HG03159 (cell line): ENCODE results near the gene LURAP1L.

Experiments
- ATAC-seq: cut with Tn5 transposase; IDR thresholded peaks from one replicate; pipeline ENCODE4 v1.9.1; 2021; ENCODE audit warnings: mild to moderate bottlenecking, moderate library complexity; ENCODE audit not compliant: unreplicated experiment

LURAP1L gene

DNA sequence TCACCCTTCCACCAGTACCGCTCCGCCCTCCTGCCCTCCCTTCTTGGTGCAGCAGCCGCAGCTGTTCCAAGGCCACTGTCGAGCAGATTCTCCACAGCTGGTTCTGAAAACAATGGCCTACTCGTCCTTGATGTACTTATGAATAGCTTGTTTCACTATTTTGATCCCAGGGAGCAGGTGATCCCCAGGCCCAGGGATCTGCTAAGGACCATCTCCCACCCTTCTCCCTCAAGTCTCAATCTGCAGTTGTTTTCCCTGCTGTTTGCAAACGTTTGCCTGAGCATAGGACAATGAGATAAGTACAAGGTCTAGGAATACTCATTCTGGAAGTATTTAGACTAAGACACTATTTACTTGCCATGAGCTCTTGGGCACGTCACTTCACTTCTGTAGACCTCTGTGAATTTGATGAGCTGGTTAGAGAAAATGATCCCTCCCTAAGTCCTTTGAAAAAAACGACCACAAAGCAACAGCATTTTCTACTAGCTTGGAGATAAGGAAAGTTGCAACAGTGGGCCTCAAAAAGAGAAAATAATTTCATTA is 1.8 kb downstream of the LURAP1L start:
- ATAC-seq, result no peak

DNA sequence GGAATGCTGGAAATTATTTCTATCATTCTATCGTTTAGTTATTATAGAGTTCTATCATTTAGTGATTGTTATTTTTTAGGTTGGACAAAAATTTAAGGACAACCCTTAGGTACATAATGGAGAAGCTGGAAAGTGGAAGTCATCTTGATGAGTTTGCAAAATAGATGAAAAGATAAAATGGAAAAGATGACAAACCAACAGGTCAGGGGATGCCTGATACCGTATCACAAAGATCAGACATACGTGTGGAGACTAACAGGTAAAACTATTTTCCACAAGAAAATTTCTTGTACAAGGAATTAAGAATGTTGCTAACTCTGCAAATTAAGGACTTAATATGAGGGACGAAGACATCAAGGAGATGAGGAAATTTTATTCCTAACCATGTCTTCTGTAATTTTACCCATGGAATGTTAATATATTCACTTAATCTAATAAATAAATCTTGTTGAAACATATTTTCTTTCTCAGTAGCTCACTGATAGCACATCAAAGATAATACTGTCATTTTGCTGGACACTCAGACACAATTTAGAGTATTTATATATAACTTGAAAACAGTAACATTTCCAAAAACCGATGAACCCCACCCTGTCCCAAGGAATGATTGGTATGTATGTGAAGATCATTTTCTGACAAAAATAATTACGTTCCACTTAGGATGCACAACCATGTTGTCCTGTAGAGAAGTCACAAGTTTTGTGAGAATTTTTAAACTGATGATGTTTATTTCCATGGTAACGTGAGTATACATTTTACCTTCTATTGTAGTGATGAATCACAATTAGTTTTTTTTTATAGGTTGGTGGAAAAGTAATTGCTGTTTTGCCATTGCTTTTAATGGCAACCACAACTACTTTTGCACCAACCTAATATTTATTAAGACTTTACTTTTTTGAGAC is 2.6 kb downstream of the LURAP1L start:
- ATAC-seq, result no peak

DNA sequence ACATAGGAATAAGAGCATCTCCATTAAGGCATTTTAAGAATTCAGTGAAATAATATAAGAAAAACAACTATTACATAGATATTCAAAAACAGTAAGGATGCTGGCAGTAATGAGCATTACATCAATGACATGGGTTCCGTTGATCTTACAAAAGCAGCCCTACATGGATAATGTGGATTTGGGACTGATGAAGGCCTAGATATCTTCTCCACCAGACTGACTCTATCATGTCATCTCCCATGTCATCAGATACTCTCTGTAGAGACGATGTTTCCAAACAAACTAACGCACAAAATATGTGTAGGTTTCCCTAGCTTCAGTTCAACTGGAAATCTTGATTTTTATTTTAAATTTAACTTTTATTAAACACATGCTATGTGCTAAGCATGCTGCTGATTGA is 3.6 kb downstream of the LURAP1L start:
- ATAC-seq, result no peak

DNA sequence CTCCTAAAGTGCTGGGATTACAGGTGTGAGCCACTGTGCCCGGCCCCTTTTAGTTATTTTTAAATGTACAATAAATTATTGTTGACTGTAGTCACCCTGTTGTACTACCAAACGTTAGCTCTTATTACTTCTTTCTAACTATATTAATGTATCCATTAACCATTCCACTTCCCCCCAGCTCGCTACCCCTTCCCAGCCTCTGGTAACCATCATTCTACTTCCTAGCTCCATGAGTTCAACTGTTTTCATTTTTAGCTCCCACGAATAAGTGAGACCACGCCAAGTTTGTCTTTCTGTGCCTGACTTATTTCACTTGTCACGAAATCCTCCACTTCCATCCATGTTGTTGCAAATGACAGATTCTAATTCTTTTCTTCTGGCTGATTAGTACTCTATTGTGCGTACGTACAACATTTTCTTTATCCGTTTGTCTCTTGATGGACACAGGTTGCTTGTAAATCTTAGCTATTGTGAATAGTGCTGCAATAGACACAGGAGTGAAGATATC is 6.5 kb downstream of the LURAP1L start:
- no peak for ATAC-seq

DNA sequence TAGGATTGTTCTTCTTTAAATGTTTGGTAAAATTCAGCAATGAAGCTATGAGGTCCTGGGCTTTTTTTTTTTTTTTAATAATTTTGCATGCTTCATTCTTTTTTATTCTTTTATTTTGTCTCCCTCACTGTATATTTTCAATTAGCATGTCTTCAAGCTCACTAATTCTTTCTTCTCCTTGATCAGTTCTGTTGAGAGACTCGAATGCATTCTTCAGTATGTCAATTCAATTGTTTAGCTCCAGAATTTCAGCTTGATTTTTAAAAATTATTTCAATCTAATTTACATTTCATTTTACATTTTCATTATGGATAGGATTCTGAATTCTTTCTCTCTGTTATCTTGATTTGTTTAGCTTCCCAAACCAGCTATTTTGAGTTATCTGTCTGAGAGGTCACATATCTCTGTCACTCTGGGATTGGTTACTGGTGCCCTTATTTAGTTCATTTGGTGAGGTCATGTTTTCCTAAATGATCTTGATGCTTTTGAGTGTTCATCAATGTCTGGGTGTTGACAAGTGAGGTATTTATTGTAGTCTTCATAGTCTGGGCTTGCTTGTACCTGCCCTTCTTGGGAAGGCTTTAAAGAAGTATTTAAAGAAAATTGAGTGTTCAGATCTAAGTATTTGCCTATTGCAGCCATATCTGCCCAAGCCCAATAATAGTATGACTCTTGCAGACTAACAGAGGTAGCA is 9.1 kb downstream of the LURAP1L start:
- no peak for ATAC-seq

DNA sequence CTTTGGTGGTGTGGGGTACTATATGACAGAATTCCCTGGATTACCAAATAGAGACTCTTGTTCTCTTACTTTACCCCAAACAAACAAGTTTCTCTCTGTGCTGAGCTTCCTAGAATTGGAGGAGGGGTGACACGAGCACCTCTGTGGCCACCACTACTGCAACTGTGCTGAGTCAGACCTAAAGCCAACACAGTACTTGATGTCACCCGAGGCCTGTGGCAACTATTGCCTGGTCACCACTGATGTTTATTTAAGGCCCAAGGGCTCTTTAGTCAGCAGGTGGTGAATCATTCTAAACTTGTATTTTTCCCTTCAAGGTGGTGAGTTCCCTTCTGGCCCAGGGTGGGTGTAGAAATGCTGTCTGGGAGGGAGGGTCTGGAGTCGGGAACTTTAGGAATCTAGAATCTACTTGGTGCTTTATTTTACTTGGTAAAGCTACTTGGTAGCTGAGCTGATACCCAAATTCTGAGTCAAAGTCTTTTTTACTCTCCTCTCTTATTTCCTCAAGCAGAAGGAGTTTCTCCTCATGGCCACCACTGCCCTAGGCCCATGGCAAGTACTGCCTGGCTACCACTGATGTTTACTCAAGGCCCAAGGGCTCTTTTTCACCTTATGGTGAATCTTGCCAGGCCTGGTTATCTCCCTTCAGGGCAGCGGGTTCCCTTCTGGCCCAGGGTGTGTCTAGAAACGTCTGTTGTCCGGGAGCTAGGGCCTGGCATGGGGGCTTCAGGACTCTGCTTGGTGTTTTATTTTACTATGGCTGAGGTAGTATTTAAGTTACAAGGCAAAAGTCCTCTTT is 9.8 kb downstream of the LURAP1L start:
- ATAC-seq, result peak; percentile 80

DNA sequence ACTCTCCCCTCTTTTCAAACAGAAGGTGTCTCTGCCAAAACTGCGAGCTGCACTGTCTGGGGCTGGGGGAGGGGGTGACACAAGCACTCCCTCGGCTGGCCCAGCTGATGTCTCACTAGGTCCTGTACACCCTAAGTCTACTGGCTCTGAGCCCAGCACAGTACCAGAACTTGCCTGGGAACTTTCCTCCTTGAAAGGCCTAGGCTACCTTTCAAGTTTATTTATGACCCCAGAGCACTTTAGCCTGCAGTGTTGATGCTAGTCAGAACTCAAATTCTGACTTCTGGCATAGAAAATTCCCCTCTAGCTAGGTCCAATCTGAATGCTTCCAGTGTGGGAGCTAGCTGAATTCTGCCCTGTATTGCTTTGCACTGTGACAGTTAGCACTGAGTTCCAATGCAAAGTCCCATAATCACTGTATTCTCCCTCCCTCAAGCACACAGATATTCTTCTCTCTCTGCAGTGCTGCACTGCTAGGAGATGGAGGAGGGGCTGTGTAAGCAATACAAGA is 10.5 kb downstream of the LURAP1L start:
- ATAC-seq, result no peak

DNA sequence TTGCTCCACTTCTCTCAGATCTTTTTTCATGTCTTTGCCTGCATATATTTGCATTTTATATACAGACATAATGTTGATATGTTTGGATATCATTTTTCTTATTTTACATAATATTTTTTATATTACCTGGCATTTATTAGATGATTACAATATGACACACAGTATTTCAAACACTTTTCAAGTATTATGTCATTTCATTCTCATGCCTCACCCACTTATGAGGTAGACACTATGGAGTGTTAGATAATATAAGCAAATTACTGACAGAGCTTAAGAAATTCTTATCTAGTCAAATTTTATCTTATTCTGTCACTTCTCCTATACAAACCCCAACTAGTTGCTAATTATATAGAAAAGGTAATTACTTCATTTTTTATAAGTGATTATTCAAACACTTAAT is 11.1 kb downstream of the LURAP1L start:
- ATAC-seq, result no peak

DNA sequence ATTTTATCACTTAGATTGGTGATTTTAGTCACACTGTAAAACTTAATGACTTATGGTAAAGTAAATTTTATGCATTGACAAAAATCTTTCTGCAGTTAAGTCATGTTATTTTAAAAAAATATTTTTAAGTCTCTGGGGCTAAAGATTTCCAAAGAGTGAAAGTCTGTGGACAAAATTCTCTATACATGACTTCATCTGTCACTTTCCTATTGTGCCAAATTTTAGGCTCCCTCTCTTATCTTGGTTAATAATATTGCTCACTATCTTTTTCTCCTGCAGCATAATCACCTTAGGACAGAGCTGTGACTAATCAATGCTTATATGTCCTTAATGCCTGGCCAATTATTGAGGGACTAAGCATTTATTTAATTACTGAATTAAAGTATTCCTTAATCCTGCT is 15.2 kb downstream of the LURAP1L start:
- no peak for ATAC-seq

DNA sequence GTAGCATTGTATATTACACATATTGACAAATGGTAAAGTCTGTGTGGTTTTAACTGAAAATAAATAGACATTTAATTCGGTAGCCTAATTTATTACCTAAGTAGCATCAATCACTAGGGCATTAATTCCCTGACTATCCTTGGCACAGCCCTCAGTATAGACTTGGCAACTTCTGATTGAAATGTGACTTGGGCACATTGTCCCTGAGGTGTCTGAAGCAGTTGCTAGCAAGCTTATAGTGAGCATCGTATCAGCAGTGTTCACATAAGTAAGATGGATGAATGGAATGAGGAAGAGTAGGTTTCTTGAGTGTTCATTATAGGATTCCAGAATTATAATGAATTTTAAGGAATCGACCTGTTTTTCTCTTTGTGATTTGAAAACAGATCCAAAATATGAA is 16.1 kb downstream of the LURAP1L start:
- ATAC-seq, result no peak

DNA sequence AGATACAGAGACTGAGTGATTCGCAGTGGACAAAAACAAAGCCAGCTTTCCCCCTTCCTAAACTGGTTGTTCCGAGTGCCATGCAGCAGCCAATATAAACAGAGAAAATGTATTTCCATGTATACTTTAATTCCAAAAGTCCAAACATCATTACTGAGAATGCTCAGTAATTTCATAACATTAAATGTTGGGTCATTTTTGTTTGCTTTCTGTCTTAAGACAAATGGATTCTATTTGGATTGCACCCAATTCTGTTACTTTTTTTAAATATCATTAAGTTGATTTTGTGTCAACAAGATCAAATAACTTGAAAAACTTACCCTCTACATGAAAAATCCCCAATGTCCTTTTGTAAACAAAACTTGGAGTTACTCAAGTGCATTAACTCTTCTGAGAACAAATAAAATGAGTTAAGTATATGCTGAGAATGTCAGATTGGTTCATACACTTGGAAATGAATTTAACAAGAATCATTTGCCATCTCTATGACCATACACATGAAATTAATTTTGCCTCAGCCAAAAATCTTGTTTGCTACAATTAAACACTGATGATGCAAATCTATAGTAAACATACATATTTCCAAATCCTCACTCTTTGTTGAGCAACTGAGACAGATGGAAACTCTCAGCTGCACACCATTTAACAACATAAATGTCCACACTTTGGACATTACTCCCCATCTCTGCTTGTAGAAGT is 19.4 kb downstream of the LURAP1L start:
- ATAC-seq, result no peak

DNA sequence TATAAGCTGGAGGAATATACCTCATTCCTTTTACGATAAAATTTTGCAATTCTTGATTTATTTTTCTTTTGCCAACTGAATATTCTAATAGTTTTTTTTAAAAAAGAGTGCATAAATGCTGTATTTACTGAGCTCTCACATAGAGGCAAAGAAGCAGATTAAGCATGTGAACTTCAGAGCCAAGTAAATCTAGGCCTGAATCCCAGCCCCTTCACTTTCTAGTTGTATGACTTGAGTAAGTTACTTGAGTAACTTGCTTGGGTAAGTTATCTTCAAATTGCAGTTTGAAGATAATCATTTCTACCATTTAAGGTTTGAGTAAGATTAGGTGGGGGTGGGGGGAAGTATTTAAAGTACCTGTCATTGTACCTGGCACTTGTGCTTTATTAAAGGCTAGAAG is 21.8 kb downstream of the LURAP1L start:
- no peak for ATAC-seq

DNA sequence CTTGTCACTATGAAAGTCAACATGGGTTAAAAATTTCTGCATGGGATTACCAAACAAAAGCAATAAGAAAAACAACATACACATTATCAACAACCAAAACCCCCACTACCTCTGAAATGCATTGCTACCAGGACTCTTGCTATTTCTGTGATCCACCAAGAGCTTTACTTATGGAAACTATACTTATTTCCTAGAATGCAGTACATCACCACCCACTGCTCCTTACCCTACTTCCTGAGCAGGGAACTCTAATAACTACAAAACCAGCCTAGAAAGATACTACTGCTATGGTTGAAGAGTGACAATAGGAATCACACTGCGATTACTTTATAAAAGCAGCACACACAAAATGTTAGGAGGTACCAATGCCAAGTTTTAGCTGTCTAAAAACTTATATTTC is 22.2 kb downstream of the LURAP1L start:
- ATAC-seq, result no peak

DNA sequence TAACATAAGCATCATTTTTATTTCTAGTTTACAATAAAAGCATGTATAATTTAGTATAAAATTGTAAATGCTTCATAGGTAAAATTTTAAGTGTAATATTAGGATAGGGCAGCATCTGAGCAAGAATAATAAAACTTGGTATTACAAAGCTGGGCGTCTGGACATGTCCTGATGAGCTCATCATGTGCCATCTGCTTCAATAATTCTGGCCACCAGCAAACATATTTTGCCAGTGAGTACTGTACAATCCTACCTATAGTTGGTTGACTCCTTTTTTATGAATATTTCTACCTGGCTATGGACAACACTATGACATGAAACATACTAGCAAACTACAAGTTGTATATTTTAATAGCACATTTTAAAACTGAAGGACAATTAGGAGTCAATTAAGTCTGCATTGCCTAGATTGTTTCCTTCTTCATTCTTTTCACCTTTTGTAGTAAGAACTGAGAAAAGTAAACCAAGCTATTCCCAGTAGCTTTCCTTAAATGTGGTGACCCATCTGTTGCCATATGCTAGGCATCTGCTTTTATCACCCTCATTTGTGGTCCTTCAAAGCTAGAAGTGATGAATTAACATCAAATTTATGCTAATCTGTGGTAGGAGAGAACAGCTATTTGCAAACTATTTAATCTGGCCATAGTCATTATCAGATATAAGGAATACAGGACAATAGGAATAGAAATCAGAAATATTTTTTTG is 23.4 kb downstream of the LURAP1L start:
- ATAC-seq, result no peak

DNA sequence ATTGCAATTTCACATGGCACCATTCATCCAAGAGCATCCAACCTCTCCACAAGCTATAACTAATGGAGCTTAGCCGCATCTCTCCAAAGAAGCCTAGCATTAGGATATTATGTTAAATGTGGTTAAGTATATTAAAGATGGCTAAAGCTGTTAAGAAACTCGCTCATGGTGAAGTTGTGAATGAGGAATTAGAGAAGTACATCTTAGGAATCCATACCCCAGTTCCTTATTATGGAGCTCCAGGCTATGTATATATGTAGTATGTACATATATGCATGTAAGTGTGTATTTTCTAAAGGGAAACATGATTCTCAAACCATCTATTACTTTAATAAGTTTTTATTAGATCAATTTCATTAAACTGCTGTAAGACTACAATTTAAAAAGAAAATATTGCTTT is 26.4 kb downstream of the LURAP1L start:
- no peak for ATAC-seq

DNA sequence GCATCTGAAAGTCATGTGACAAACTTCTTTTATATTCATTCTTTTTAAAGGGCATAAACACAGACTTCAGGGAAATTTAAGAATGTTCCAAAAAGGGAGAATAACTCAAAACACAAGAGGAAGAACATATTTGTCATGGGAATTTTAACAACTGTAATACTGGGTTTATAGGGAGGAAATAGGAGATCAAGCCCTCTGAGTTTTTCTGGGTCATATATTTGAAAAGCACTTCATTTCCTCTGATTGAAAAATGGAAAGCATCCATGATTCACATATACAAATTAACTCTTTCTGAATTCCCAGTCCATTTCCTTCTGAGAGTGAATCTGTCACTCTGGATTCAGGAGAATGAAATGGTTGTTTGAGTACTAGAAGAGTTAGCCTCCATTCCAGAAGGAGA is 26.8 kb downstream of the LURAP1L start:
- no peak for ATAC-seq

DNA sequence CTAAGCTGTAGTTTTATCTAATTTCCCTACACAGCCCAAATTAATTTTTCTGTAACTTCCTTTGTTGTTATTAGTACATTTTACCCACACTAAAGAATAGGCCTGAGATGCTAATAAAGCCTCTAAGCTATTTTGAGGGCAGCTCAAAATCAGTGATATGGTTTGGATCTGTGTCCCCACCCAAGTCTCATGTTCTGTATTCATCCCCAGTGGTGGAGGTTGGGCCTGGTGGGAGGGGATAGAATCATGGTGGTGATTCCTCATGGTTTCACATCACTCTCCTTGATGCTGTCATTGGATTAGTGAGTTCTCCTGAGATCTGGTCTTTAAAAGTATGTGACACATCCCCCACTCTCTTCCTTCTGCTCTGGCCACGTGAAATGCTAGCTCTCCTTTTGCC is 27.3 kb downstream of the LURAP1L start:
- no peak for ATAC-seq

DNA sequence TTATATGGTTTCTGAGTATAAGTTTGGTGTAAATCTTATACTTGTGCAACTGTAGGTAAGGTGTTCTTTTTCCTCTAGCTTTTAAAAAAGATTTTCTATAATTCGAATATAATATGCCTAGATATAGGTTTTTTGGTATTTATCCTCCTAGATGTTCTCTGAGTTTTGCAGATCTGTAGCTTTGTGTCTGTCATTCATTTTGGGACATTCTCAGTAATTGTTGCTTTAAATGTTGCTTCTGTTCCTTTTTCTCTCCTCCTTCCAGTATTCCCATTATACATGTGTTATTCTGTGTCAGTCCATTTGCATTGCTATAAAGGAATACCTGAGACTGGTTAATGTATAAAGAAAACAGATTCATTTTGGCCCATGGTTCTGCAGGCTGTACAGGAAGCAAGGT is 33.7 kb downstream of the LURAP1L start:
- no peak for ATAC-seq

DNA sequence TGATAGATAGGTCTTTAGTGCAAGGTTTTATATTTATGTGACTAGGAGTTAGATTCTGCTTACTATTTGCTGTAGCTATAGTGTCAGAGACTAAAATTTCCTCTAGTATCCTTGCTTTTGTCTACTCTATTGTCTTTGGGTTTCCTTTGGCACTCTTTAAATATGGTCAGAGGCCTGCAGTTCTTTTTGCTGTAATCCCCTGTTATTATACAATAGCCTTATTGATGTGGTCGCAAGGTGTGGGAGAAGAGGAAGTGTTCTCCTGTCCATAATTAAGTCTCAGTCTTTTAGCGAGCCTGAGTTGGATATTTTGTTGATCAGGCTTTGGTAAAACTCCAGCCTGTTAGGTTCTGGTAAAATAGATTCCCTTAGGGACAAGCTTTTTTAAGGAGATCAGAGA is 34.9 kb downstream of the LURAP1L start:
- no peak for ATAC-seq

DNA sequence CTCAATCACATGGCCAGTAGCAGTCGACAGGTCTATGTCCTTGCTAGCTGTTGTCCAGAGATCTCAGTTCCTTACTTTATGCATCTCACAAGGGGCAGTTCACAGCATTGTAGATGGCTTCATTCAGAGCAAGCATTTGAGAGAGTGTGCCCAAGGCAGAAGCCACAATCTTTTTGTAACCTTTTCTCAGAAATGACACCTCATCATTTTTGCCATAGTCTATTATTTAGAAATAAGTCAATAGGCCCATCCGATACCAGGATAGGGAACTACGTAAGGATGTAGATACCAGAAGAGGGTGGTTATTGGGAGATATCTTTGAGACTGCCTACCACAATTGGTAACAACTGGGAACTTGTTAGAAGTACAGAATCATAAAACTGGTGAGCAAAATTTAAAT is 37.1 kb downstream of the LURAP1L start:
- ATAC-seq, result no peak
